ENCODE data around the gene MSMO1. TPM values are rescaled to one million over a fixed set of nuclear protein-coding genes. Genes with fewer than 3 reads are reported as not detected.

MSMO1 gene
- total and polyA plus RNA-seq, 2 donors (not counting 1 experiment from before 2014, with no cell fraction given): 7.3 to 30.8 TPM

GRCh38 chr4:165293061-165293460 lies 34.4 kb upstream of the MSMO1 start:
- ChIA-PET POLR2A (no interaction called here), CTCF (no interaction called here)
- no CpG with 5 or more reads among the region's 6 CpGs for WGBS (ENCODE audit: insufficient coverage)
- H3K4me1 Mint-ChIP-seq: peaks cover 45% of the 10 kb centered on the region
- H3K4me1 ChIP-seq (ENCODE audit: control insufficient read depth in 2 of 2, insufficient read depth in 2 of 2, low read length in 2 of 2): peaks cover 32 to 34% of the 10 kb centered on the region in 2 donors
- no peak for ATAC-seq (ENCODE audit: low read depth)
- TF ChIP-seq EZH2 (IDR thresholded peaks at IDR 0.05; ENCODE audit: borderline replicate concordance, insufficient read depth, low read depth, low read length, poor library complexity, severe bottlenecking) (no peak), CTCF (IDR thresholded peaks at IDR 0.05) (no peak)
- H3K9me3 ChIP-seq (ENCODE audit: control extremely low read depth in 1 of 3, control insufficient read depth in 2 of 3, insufficient read depth in 1 of 3, low read length in 2 of 3): no peaks in the 10 kb centered on the region
- intact Hi-C loops (cut with micrococcal nuclease): no loop called here
- no peak for DNase-seq
- no peaks in the 10 kb centered on the region for H3K27me3 ChIP-seq (replicated peaks in 1 of 4; ENCODE audit: control extremely low read depth in 1 of 4, control insufficient read depth in 3 of 4, insufficient read depth in 4 of 4, low read length in 3 of 4)
- no peaks in the 10 kb centered on the region for H3K9me3 Mint-ChIP-seq (ENCODE audit: insufficient read depth)
- H3K79me2 ChIP-seq (ENCODE audit: control insufficient read depth, insufficient read depth, low read length): peaks cover 23% of the 10 kb centered on the region
- H4K20me1 ChIP-seq (ENCODE audit: control insufficient read depth, insufficient read depth, low read length, poor library complexity, severe bottlenecking): no peaks in the 10 kb centered on the region
- H3K27me3 Mint-ChIP-seq: no peaks in the 10 kb centered on the region
- no peak overlapping the region for H3K27ac Mint-ChIP-seq
- no peak overlapping the region for H3K4me3 Mint-ChIP-seq
- H3K4me3 ChIP-seq (ENCODE audit: control extremely low read depth in 1 of 5, extremely low read depth in 1 of 5, insufficient read depth in 1 of 5, low read depth in 2 of 5, low read length in 4 of 5): no peak overlapping the region
- no peak overlapping the region for H3K27ac ChIP-seq (ENCODE audit: low read length in 2 of 2)
- peaks cover 2 to 4% of the 10 kb centered on the region in 2 experiments for H3K36me3 ChIP-seq (replicated peaks in 1 of 2; ENCODE audit: control extremely low read depth in 1 of 2, control insufficient read depth in 1 of 2, extremely low read depth in 1 of 2, insufficient read depth in 2 of 2, low read length in 1 of 2)
- no peak overlapping the region for H2AFZ ChIP-seq (ENCODE audit: insufficient read depth, low read depth, low read length, poor library complexity, severe bottlenecking)
- no peak overlapping the region for H3K4me2 ChIP-seq (replicated peaks; ENCODE audit: low read depth, low read length, poor library complexity, severe bottlenecking)
- H3K9ac ChIP-seq (ENCODE audit: low read length): no peak overlapping the region

- Histone ChIP-seq H2AFZ (ENCODE audit: insufficient read depth, low read depth, low read length, poor library complexity, severe bottlenecking) (peak overlapping the region; percentile 79), H4K20me1 (ENCODE audit: control insufficient read depth, insufficient read depth, low read length, poor library complexity, severe bottlenecking) (no peaks in the 10 kb centered on the region), H3K4me3 (ENCODE audit: control extremely low read depth in 1 of 5, extremely low read depth in 1 of 5, insufficient read depth in 1 of 5, low read depth in 2 of 5, low read length in 4 of 5) (peak overlapping the region in 2 of 5 experiments; percentile 41 to 60), H3K9me3 (ENCODE audit: control extremely low read depth in 1 of 3, control insufficient read depth in 2 of 3, insufficient read depth in 1 of 3, low read length in 2 of 3) (no peaks in the 10 kb centered on the region), H3K4me1 (ENCODE audit: control insufficient read depth in 2 of 2, insufficient read depth in 2 of 2, low read length in 2 of 2) (peaks cover 22 to 29% of the 10 kb centered on the region in 2 donors), H3K79me2 (ENCODE audit: control insufficient read depth, insufficient read depth, low read length) (peaks cover 18% of the 10 kb centered on the region), H3K9ac (ENCODE audit: low read length) (peak overlapping the region; percentile 68), H3K27ac (ENCODE audit: low read length in 2 of 2) (peak overlapping the region; percentile 65 to 91), H3K36me3 (replicated peaks in 1 of 2; ENCODE audit: control extremely low read depth in 1 of 2, control insufficient read depth in 1 of 2, extremely low read depth in 1 of 2, insufficient read depth in 2 of 2, low read length in 1 of 2) (peaks cover 2 to 8% of the 10 kb centered on the region in 2 experiments), H3K4me2 (replicated peaks; ENCODE audit: low read depth, low read length, poor library complexity, severe bottlenecking) (peak overlapping the region; percentile 75), H3K27me3 (replicated peaks in 1 of 4; ENCODE audit: control extremely low read depth in 1 of 4, control insufficient read depth in 3 of 4, insufficient read depth in 4 of 4, low read length in 3 of 4) (no peaks in the 10 kb centered on the region)
- Mint-ChIP-seq H3K27me3 (no peaks in the 10 kb centered on the region), H3K27ac (peak overlapping the region; percentile 85), H3K9me3 (ENCODE audit: insufficient read depth) (no peaks in the 10 kb centered on the region), H3K4me1 (peaks cover 38% of the 10 kb centered on the region), H3K4me3 (peak overlapping the region; percentile 83)
- no CpG with 5 or more reads among the region's 2 CpGs for WGBS (ENCODE audit: insufficient coverage)
- no peak for DNase-seq
- TF ChIP-seq CTCF (IDR thresholded peaks at IDR 0.05) (no peak), EZH2 (IDR thresholded peaks at IDR 0.05; ENCODE audit: borderline replicate concordance, insufficient read depth, low read depth, low read length, poor library complexity, severe bottlenecking) (no peak)
- CTCF ChIA-PET: interaction anchor here (0.7 to 1.6 kb wide), 2 partner anchors 30 to 163 kb away, joined by 3 to 4 read pairs; no protein-coding TSS in a partner anchor
- intact Hi-C loops (cut with micrococcal nuclease): no loop called here
- ATAC-seq (ENCODE audit: low read depth): no peak
- POLR2A ChIA-PET: no interaction called here
These were observed 33.4 kb upstream of the MSMO1 start for GRCh38 chr4:165293927-165294649.

Measured in B cell (primary cell).